OCI-LY3 (cell line): ENCODE results near the gene GMEB2.
A peak's percentile ranks its signal among the peaks of the same experiment; 100 is the strongest.

ENCODE experiments used
- H2AFZ ChIP-seq: fragments of 200-600, 300-600 bp; shearing (Covaris generic); 2 replicates; pipeline ENCODE4 v1.6.0; 2014; ENCODE audit warnings: antibody characterized with exemption, low read depth, low read length
- H3K27ac ChIP-seq: fragments of 200-600, 300-600 bp; sonication (generic); 2 replicates; pipeline ENCODE4 v1.5.1; 2014; ENCODE audit warnings: mild to moderate bottlenecking, low read length, moderate library complexity, mixed read lengths
- H3K27me3 ChIP-seq: fragments of 200-600, 300-600 bp; sonication (generic); 2 replicates; pipeline ENCODE4 v1.6.1; 2014; ENCODE audit warnings: low read depth, low read length, mixed read lengths
- H3K36me3 ChIP-seq: fragments of 200-600, 300-600 bp; sonication (generic); replicated peaks from 2 replicates; pipeline ENCODE3; 2014; ENCODE audit warnings: low read depth, low read length, mixed read lengths
- H3K4me1 ChIP-seq: fragments of 300-600, 200-600 bp; sonication (generic); 2 replicates; pipeline ENCODE4 v1.6.1; 2014; ENCODE audit warnings: low read length, mixed read lengths
- H3K4me2 ChIP-seq: fragments of 200-600, 300-600 bp; sonication (generic); 2 replicates; pipeline ENCODE4 v1.6.1; 2014; ENCODE audit warnings: low read length, mixed read lengths
- H3K4me3 ChIP-seq: fragments of 300-600, 200-600 bp; sonication (generic); 2 replicates; pipeline ENCODE4 v1.5.1; 2014; ENCODE audit warnings: antibody characterized with exemption, mild to moderate bottlenecking, low read length, moderate library complexity
- H3K79me2 ChIP-seq: fragments of 300-600, 200-600 bp; shearing (Covaris generic); 2 replicates; pipeline ENCODE4 v1.6.1; 2014; ENCODE audit warnings: mild to moderate bottlenecking, low read length, mixed read lengths
- H3K9ac ChIP-seq: fragments of 300-600, 200-600 bp; shearing (Covaris generic); 2 replicates; pipeline ENCODE4 v1.6.0; 2014; ENCODE audit warnings: mild to moderate bottlenecking, low read length, moderate library complexity
- H3K9me3 ChIP-seq: fragments of 200-600, 300-600 bp; shearing (Covaris generic); 2 replicates; pipeline ENCODE4 v1.6.1; 2014; ENCODE audit warnings: low read length, mixed read lengths; ENCODE audit not compliant: insufficient read depth
- H4K20me1 ChIP-seq: fragments of 200-600, 300-600 bp; sonication (generic); 2 replicates; pipeline ENCODE4 v1.6.1; 2016; ENCODE audit warnings: low read length, mixed read lengths; ENCODE audit not compliant: insufficient read depth
- EZH2phosphoT487 ChIP-seq: fragments of 200-600 bp; shearing (Covaris generic); IDR thresholded peaks from 2 replicates; pipeline ENCODE4 v1.6.1; 2018; ENCODE audit warnings: antibody characterized with exemption, mixed run types, low read depth
- TF ChIP-seq, protein P1 (sequence below): fragments of 200-600, 300-600 bp; sonication (generic); IDR thresholded peaks from 2 replicates; pipeline ENCODE4 v1.5.1; 2014; ENCODE audit warnings: antibody characterized with exemption, low read length, low read depth

GMEB2 gene, protein sequence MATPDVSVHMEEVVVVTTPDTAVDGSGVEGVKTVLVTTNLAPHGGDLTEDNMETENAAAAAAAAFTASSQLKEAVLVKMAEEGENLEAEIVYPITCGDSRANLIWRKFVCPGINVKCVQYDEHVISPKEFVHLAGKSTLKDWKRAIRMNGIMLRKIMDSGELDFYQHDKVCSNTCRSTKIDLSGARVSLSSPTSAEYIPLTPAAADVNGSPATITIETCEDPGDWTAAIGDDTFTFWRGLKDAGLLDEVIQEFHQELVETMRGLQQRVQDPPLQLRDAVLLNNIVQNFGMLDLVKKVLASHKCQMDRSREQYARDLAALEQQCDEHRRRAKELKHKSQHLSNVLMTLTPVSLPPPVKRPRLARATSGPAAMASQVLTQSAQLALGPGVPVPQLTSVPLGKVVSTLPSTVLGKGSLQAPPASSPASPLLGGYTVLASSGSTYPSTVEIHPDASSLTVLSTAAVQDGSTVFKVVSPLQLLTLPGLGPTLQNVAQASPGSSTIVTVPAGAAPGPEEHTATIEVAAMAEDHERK

GRCh38 chr20:63626424-63627128 lies at the start of gene GMEB2:
Gene GMEB2, minus strand, starts transcription at chr20:63627101. Its CDS starts 7,704 bp downstream, at chr20:63619397.
- H3K4me3 ChIP-seq, result peak within 1 kb of the TSS; percentile 100
- peaks cover 64% of the 10 kb centered on the region for H3K79me2 ChIP-seq
- peak within 1 kb of the TSS; percentile 93 for H3K4me2 ChIP-seq
- H4K20me1 ChIP-seq, result 0 out of 2 replicates have a peak, but pooled peaks cover 3% of the 10 kb centered on the region
- peak within 1 kb of the TSS; percentile 99 for H3K9ac ChIP-seq
- H3K27me3 ChIP-seq, result no peaks in the 10 kb centered on the region
- peaks cover 13% of the 10 kb centered on the region for H3K4me1 ChIP-seq
- H3K9me3 ChIP-seq, result no peaks in the 10 kb centered on the region
- peak within 1 kb of the TSS; percentile 82 for H3K27ac ChIP-seq
- H2AFZ ChIP-seq, result peak within 1 kb of the TSS; percentile 76; the same call in 1 of the 2 replicates
- TF ChIP-seq EZH2phosphoT487, result no peak
- TF ChIP-seq, protein P1, sequence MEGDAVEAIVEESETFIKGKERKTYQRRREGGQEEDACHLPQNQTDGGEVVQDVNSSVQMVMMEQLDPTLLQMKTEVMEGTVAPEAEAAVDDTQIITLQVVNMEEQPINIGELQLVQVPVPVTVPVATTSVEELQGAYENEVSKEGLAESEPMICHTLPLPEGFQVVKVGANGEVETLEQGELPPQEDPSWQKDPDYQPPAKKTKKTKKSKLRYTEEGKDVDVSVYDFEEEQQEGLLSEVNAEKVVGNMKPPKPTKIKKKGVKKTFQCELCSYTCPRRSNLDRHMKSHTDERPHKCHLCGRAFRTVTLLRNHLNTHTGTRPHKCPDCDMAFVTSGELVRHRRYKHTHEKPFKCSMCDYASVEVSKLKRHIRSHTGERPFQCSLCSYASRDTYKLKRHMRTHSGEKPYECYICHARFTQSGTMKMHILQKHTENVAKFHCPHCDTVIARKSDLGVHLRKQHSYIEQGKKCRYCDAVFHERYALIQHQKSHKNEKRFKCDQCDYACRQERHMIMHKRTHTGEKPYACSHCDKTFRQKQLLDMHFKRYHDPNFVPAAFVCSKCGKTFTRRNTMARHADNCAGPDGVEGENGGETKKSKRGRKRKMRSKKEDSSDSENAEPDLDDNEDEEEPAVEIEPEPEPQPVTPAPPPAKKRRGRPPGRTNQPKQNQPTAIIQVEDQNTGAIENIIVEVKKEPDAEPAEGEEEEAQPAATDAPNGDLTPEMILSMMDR, result no peak
- H3K36me3 ChIP-seq, result peaks cover 3% of the 10 kb centered on the region

- Histone ChIP-seq H3K36me3 (peaks cover 10% of the 10 kb centered on the region), H3K4me1 (no peaks in the 10 kb centered on the region), H3K9me3 (no peaks in the 10 kb centered on the region), H3K79me2 (no peaks in the 10 kb centered on the region), H3K9ac (no peak overlapping the region), H3K27me3 (no peaks in the 10 kb centered on the region), H3K4me2 (no peak overlapping the region), H3K27ac (no peak overlapping the region), H4K20me1 (no peaks in the 10 kb centered on the region), H3K4me3 (no peak overlapping the region), H2AFZ (no peak overlapping the region)
- TF ChIP-seq, protein P1, result no peak
- no peak for TF ChIP-seq EZH2phosphoT487
Measured at GRCh38 chr20:63675681-63676368, 48.9 kb upstream of the GMEB2 start.

DNA sequence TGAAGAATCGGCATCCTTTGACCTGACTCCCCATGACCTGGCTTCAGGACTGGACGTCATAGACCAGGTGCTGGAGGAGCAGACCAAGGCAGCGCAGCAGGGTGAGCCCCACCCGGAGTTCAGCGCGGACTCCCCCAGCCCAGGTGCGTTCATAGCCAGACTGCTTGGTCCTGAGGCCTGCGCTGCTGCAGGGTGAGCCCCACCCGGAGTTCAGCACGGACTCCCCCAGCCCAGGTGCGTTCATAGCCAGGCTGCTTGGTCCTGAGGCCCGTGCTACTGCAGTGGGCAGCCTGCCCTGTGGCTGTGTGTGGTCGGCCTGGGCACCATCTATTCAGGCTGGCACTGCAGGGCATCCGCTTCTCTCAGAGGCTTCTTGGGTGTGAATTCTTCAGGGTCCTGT lies 47.0 kb upstream of the GMEB2 start:
- Histone ChIP-seq H3K36me3 (peaks cover 10% of the 10 kb centered on the region), H2AFZ (no peak overlapping the region), H4K20me1 (no peaks in the 10 kb centered on the region), H3K27ac (no peak overlapping the region), H3K4me3 (no peak overlapping the region), H3K27me3 (no peaks in the 10 kb centered on the region), H3K9ac (no peak overlapping the region), H3K9me3 (no peaks in the 10 kb centered on the region), H3K4me1 (no peaks in the 10 kb centered on the region), H3K4me2 (no peak overlapping the region), H3K79me2 (no peaks in the 10 kb centered on the region)
- TF ChIP-seq EZH2phosphoT487, result no peak
- TF ChIP-seq, protein P1, result no peak
